HG03135 (cell line): ENCODE data around the gene TNFAIP8L1.

ENCODE experiments used
- ATAC-seq: cut with Tn5 transposase; IDR thresholded peaks from one replicate; pipeline ENCODE4 v1.9.1; 2021; ENCODE audit warnings: mild to moderate bottlenecking, moderate library complexity; ENCODE audit not compliant: unreplicated experiment

Gene TNFAIP8L1

GRCh38 chr19:4609878-4610511, 29.3 kb upstream of the TNFAIP8L1 start:
- no peak for ATAC-seq

GRCh38 chr19:4613254-4613751, 26.0 kb upstream of the TNFAIP8L1 start:
- ATAC-seq = no peak

- no peak for ATAC-seq
Measured at GRCh38 chr19:4618019-4618418, 21.3 kb upstream of the TNFAIP8L1 start.

GRCh38 chr19:4619668-4620294, 19.5 kb upstream of the TNFAIP8L1 start:
- no peak for ATAC-seq

- no peak for ATAC-seq
Measured at GRCh38 chr19:4620675-4621074, 18.6 kb upstream of the TNFAIP8L1 start.

- ATAC-seq = no peak
Measured at GRCh38 chr19:4622695-4623421, 16.5 kb upstream of the TNFAIP8L1 start.

GRCh38 chr19:4624301-4624700, 15.0 kb upstream of the TNFAIP8L1 start:
- no peak for ATAC-seq

- no peak for ATAC-seq
Measured at GRCh38 chr19:4624733-4625362, 14.5 kb upstream of the TNFAIP8L1 start.

GRCh38 chr19:4633140-4633967, 6.0 kb upstream of the TNFAIP8L1 start:
- ATAC-seq = no peak

- ATAC-seq = no peak
Measured at GRCh38 chr19:4635754-4636116, 3.6 kb upstream of the TNFAIP8L1 start.

GRCh38 chr19:4636151-4636717, 3.1 kb upstream of the TNFAIP8L1 start:
- ATAC-seq = no peak

GRCh38 chr19:4636761-4637160, 2.6 kb upstream of the TNFAIP8L1 start:
- ATAC-seq = no peak

GRCh38 chr19:4638317-4638716, 999 bp upstream of the TNFAIP8L1 start:
- no peak for ATAC-seq

GRCh38 chr19:4639531-4640246, 373 bp downstream of the TNFAIP8L1 start:
- peak; percentile 6 for ATAC-seq

GRCh38 chr19:4640247-4641000, 1.1 kb downstream of the TNFAIP8L1 start:
- no peak for ATAC-seq

- ATAC-seq = no peak
Measured at GRCh38 chr19:4641132-4641531, 1.8 kb downstream of the TNFAIP8L1 start.

- ATAC-seq = no peak
Measured at GRCh38 chr19:4642625-4643024, 3.3 kb downstream of the TNFAIP8L1 start.

- no peak for ATAC-seq
Measured at GRCh38 chr19:4645718-4646117, 6.4 kb downstream of the TNFAIP8L1 start.
